Measurements from ENCODE around the gene ITPR2.

The ITPR2 gene

DNA sequence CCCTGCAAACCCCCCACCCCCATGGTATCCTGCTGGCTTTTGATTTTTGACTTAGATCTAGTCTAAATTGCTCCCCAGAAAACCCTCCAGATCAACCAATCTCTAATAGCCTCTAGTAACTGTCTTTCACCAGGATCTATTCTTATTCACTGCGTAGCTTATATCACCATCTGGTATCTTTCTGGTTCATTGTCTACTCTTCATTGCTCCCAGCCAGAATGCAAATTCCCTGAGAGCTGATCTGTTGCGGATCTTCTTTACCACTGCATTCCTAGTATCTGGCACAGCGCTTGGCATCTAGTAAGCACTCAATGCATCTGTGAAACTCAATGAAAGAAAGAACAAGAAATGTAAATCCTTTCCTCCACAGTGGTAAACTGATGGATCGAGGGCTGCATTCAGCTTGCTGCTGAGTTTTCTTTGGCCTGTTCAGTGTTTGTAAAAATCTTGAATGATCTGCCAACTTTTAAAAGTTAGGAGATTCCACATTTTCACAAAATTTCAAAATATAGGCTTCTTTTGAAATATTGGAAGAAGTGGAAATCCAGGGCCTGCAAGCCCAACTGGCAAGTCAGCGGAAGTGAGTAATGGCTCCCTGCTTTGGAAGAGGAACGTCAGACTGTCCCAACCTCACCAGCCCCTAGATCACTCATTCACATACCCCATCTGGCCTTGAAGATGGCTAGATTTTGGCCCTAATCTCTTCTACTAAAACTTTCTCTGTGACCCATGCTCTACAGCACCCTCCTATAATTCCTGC lies 363.4 kb downstream of the ITPR2 start:
- H4K20me1 ChIP-seq (ENCODE audit: insufficient read depth, low read length, poor library complexity, severe bottlenecking): no peaks in the 10 kb centered on the region
- no peaks in the 10 kb centered on the region for H3K36me3 ChIP-seq (ENCODE audit: insufficient read depth, low read length)
- no peaks in the 10 kb centered on the region for H3K79me2 ChIP-seq (ENCODE audit: insufficient read depth, low read length)
- H3K9ac ChIP-seq (ENCODE audit: low read depth, low read length, poor library complexity, severe bottlenecking): no peak overlapping the region
- no peaks in the 10 kb centered on the region for H3K4me1 ChIP-seq (ENCODE audit: insufficient read depth, low read length, poor library complexity, severe bottlenecking)
- H2AFZ ChIP-seq (ENCODE audit: low read length): no peak overlapping the region
- TF ChIP-seq, protein P1, sequence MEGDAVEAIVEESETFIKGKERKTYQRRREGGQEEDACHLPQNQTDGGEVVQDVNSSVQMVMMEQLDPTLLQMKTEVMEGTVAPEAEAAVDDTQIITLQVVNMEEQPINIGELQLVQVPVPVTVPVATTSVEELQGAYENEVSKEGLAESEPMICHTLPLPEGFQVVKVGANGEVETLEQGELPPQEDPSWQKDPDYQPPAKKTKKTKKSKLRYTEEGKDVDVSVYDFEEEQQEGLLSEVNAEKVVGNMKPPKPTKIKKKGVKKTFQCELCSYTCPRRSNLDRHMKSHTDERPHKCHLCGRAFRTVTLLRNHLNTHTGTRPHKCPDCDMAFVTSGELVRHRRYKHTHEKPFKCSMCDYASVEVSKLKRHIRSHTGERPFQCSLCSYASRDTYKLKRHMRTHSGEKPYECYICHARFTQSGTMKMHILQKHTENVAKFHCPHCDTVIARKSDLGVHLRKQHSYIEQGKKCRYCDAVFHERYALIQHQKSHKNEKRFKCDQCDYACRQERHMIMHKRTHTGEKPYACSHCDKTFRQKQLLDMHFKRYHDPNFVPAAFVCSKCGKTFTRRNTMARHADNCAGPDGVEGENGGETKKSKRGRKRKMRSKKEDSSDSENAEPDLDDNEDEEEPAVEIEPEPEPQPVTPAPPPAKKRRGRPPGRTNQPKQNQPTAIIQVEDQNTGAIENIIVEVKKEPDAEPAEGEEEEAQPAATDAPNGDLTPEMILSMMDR (conservative IDR thresholded peaks at IDR 0.05; ENCODE audit: low read length): no peak
- TF ChIP-seq EZH2phosphoT487 (IDR thresholded peaks at IDR 0.05; ENCODE audit: borderline replicate concordance): no peak
- H3K4me3 ChIP-seq (ENCODE audit: low read length, poor library complexity, severe bottlenecking): no peak overlapping the region
- H3K9me3 ChIP-seq (ENCODE audit: insufficient read depth, low read depth, low read length): no peaks in the 10 kb centered on the region
- no peak overlapping the region for H3K4me2 ChIP-seq (ENCODE audit: low read depth, low read length, poor library complexity, severe bottlenecking)
- no peaks in the 10 kb centered on the region for H3K27me3 ChIP-seq (ENCODE audit: insufficient read depth, low read length, poor library complexity, severe bottlenecking)
- H3F3A ChIP-seq (ENCODE audit: low read depth): no peaks in the 10 kb centered on the region
- no peaks in the 10 kb centered on the region for H3K9me2 ChIP-seq (replicated peaks; ENCODE audit: low read depth, low read length)

DNA sequence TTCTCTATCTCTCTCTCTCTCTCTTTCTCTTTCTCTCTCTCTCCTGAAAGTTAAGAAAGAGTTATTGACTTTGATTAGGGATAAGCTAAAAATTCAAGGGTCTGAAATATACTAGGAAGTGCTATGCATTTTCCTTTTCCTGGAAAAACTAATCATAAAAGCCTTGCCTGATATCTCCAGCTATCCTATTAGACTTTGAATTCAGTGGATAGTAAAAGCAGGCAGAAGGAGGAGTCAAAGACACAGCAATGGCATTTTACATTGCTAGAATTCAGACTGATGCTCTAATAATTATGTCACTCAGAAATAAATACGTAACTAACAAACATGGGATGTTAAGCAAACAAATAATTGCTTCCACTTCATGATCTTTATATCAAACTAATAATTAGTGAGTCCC lies 365.6 kb downstream of the ITPR2 start:
- Histone ChIP-seq H3F3A (ENCODE audit: low read depth) (no peaks in the 10 kb centered on the region), H3K9ac (ENCODE audit: low read depth, low read length, poor library complexity, severe bottlenecking) (no peak overlapping the region), H3K4me3 (ENCODE audit: low read length, poor library complexity, severe bottlenecking) (no peak overlapping the region), H3K27me3 (ENCODE audit: insufficient read depth, low read length, poor library complexity, severe bottlenecking) (no peaks in the 10 kb centered on the region), H3K9me3 (ENCODE audit: insufficient read depth, low read depth, low read length) (no peaks in the 10 kb centered on the region), H3K4me2 (ENCODE audit: low read depth, low read length, poor library complexity, severe bottlenecking) (no peak overlapping the region), H2AFZ (ENCODE audit: low read length) (no peak overlapping the region), H4K20me1 (ENCODE audit: insufficient read depth, low read length, poor library complexity, severe bottlenecking) (no peaks in the 10 kb centered on the region), H3K36me3 (ENCODE audit: insufficient read depth, low read length) (no peaks in the 10 kb centered on the region), H3K4me1 (ENCODE audit: insufficient read depth, low read length, poor library complexity, severe bottlenecking) (no peaks in the 10 kb centered on the region), H3K79me2 (ENCODE audit: insufficient read depth, low read length) (no peaks in the 10 kb centered on the region), H3K9me2 (replicated peaks; ENCODE audit: low read depth, low read length) (no peaks in the 10 kb centered on the region)
- TF ChIP-seq, protein P1 (conservative IDR thresholded peaks at IDR 0.05; ENCODE audit: low read length): no peak
- TF ChIP-seq EZH2phosphoT487 (IDR thresholded peaks at IDR 0.05; ENCODE audit: borderline replicate concordance): no peak

DNA sequence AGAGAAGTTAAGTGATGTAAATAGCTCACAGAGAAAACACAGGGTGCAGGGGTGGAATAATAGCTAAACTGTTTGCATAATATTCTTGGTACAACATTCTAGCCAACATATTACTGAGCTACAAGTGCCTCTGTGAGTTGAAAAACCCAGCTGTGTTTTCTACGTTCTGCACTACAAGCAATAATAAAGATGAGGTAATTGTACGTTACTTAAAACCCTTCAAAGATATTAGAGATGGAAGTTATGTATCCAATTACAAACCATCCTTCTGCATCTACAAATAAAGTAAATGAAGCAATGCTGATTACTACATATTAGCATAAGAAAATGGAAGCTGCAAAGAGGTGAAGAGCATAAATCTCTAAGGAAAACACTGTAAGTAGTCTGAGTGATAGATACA lies 366.3 kb downstream of the ITPR2 start:
- H3K4me3 ChIP-seq (ENCODE audit: low read length, poor library complexity, severe bottlenecking): no peak overlapping the region
- no peaks in the 10 kb centered on the region for H3K9me3 ChIP-seq (ENCODE audit: insufficient read depth, low read depth, low read length)
- H4K20me1 ChIP-seq (ENCODE audit: insufficient read depth, low read length, poor library complexity, severe bottlenecking): no peaks in the 10 kb centered on the region
- H2AFZ ChIP-seq (ENCODE audit: low read length): no peak overlapping the region
- no peaks in the 10 kb centered on the region for H3F3A ChIP-seq (ENCODE audit: low read depth)
- H3K36me3 ChIP-seq (ENCODE audit: insufficient read depth, low read length): no peaks in the 10 kb centered on the region
- H3K4me2 ChIP-seq (ENCODE audit: low read depth, low read length, poor library complexity, severe bottlenecking): no peak overlapping the region
- no peaks in the 10 kb centered on the region for H3K79me2 ChIP-seq (ENCODE audit: insufficient read depth, low read length)
- no peak overlapping the region for H3K9ac ChIP-seq (ENCODE audit: low read depth, low read length, poor library complexity, severe bottlenecking)
- H3K27me3 ChIP-seq (ENCODE audit: insufficient read depth, low read length, poor library complexity, severe bottlenecking): no peaks in the 10 kb centered on the region
- no peaks in the 10 kb centered on the region for H3K4me1 ChIP-seq (ENCODE audit: insufficient read depth, low read length, poor library complexity, severe bottlenecking)
- H3K9me2 ChIP-seq (replicated peaks; ENCODE audit: low read depth, low read length): no peaks in the 10 kb centered on the region
- TF ChIP-seq, protein P1 (conservative IDR thresholded peaks at IDR 0.05; ENCODE audit: low read length): no peak
- TF ChIP-seq EZH2phosphoT487 (IDR thresholded peaks at IDR 0.05; ENCODE audit: borderline replicate concordance): no peak

Measured in Loucy (cell line).